Measurements from ENCODE around the gene IQSEC3. TPM values are rescaled to one million over a fixed set of nuclear protein-coding genes. Genes with fewer than 3 reads are reported as not detected.

IQSEC3 gene
- total RNA-seq, 1 donor from 2014 or later: 2.5 TPM

- peaks cover 9% of the 10 kb centered on the region for H3K4me1 Mint-ChIP-seq (ENCODE audit: low read depth)
- peaks cover 57% of the 10 kb centered on the region for H3K27me3 Mint-ChIP-seq
- no peak overlapping the region for H3K27ac Mint-ChIP-seq
- no peak for DNase-seq (ENCODE audit: low spot score, unreplicated experiment)
- no peaks in the 10 kb centered on the region for H3K9me3 Mint-ChIP-seq (ENCODE audit: low read depth)
- no peak for TF ChIP-seq CTCF (IDR thresholded peaks at IDR 0.05; ENCODE audit: unreplicated experiment)
- no peaks in the 10 kb centered on the region for H3K36me3 Mint-ChIP-seq (ENCODE audit: insufficient read depth)
- no peak overlapping the region for H3K4me3 Mint-ChIP-seq (ENCODE audit: low read depth)
Observed at GRCh38 chr12:109446-109845, 42.9 kb downstream of the IQSEC3 start.

DNA sequence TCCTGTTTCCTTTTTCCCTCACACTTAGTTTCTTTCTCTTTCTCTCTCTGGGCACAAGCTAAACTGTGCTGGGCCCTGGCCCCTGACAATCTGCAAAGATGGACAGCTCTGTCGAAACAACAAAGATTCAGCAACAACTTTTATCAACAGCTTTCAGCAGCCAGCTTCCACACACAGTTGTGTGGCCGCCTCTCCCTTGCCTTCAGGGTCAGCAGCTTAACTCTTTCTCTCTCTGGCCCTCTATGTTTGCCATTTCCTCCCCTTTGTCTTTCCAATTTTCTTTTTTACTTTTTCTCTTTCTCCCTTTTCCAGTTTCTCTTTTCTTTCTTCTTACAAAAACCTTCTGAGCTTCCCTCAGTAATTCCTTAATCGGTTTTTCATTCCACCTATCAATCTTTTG lies 43.3 kb downstream of the IQSEC3 start:
- H3K36me3 Mint-ChIP-seq (ENCODE audit: insufficient read depth): no peaks in the 10 kb centered on the region
- no peak for DNase-seq (ENCODE audit: low spot score, unreplicated experiment)
- TF ChIP-seq CTCF (IDR thresholded peaks at IDR 0.05; ENCODE audit: unreplicated experiment): no peak
- H3K27ac Mint-ChIP-seq: no peak overlapping the region
- peaks cover 57% of the 10 kb centered on the region for H3K27me3 Mint-ChIP-seq
- no peak overlapping the region for H3K4me3 Mint-ChIP-seq (ENCODE audit: low read depth)
- no peaks in the 10 kb centered on the region for H3K9me3 Mint-ChIP-seq (ENCODE audit: low read depth)
- H3K4me1 Mint-ChIP-seq (ENCODE audit: low read depth): peaks cover 9% of the 10 kb centered on the region

DNA sequence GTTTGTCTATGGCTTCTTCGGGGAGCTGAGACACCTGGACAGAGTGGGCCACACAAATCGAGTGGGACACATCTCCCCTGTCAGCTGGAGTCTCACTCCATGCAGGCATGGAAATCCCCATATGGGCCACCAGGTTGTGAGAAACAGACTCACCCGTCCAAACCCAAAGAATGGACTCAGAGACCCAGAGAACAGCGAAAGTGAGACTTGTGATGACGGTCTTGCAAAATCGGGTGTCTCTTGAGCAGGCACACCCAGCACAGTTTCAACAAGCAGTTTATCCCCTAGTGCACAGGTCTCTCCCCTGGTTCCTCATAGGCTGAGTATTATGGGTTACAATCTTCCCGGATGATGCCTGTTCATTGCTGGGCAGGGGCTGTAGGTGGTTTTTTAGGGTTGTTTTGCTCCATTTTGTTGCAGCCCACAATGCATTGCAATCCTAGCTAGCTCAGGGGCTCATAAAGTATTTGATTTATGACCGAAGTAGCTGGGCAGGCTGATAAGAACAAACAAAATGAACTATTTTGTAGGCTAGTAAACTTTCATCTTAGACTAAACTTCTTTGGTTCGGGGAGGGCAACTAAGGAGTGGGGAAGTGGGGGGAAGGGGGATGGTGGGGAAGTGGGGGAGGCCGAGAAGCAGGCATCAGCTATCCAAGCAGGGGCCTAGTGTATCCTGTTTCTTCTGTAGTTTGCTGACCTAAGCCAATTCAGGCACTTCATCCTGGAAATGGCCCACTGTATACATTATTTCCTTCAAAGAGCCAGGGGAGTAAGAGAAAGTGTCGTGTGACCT lies 45.3 kb downstream of the IQSEC3 start:
- Mint-ChIP-seq H3K9me3 (ENCODE audit: low read depth) (no peaks in the 10 kb centered on the region), H3K36me3 (ENCODE audit: insufficient read depth) (no peaks in the 10 kb centered on the region), H3K4me3 (ENCODE audit: low read depth) (no peak overlapping the region), H3K27ac (no peak overlapping the region), H3K27me3 (peaks cover 49% of the 10 kb centered on the region), H3K4me1 (ENCODE audit: low read depth) (peaks cover 8% of the 10 kb centered on the region)
- no peak for DNase-seq (ENCODE audit: low spot score, unreplicated experiment)
- no peak for TF ChIP-seq CTCF (IDR thresholded peaks at IDR 0.05; ENCODE audit: unreplicated experiment)

- H3K4me3 Mint-ChIP-seq (ENCODE audit: low read depth): no peak overlapping the region
- TF ChIP-seq CTCF (IDR thresholded peaks at IDR 0.05; ENCODE audit: unreplicated experiment): no peak
- no peak overlapping the region for H3K27ac Mint-ChIP-seq
- no peaks in the 10 kb centered on the region for H3K9me3 Mint-ChIP-seq (ENCODE audit: low read depth)
- H3K4me1 Mint-ChIP-seq (ENCODE audit: low read depth): peaks cover 4% of the 10 kb centered on the region
- H3K27me3 Mint-ChIP-seq: peaks cover 57% of the 10 kb centered on the region
- no peak for DNase-seq (ENCODE audit: low spot score, unreplicated experiment)
- no peaks in the 10 kb centered on the region for H3K36me3 Mint-ChIP-seq (ENCODE audit: insufficient read depth)
Observed at GRCh38 chr12:113347-113746, 46.8 kb downstream of the IQSEC3 start.

- no peaks in the 10 kb centered on the region for H3K36me3 Mint-ChIP-seq (ENCODE audit: insufficient read depth)
- H3K4me1 Mint-ChIP-seq (ENCODE audit: low read depth): peaks cover 2% of the 10 kb centered on the region
- TF ChIP-seq CTCF (IDR thresholded peaks at IDR 0.05; ENCODE audit: unreplicated experiment): no peak
- no peak overlapping the region for H3K27ac Mint-ChIP-seq
- H3K4me3 Mint-ChIP-seq (ENCODE audit: low read depth): no peak overlapping the region
- DNase-seq (ENCODE audit: low spot score, unreplicated experiment): no peak
- peaks cover 52% of the 10 kb centered on the region for H3K27me3 Mint-ChIP-seq
- H3K9me3 Mint-ChIP-seq (ENCODE audit: low read depth): no peaks in the 10 kb centered on the region
Observed at GRCh38 chr12:114626-115211, 48.2 kb downstream of the IQSEC3 start.
